BE2C (cell line): ENCODE data around the gene CDC27.

Experiments
- DNase-seq: peaks from one replicate; pipeline ENCODE4 v3.0.0-alpha.2; 2020
- H3K27me3 ChIP-seq: fragments of 250-450 bp; sonication (Bioruptor Pico); 2 replicates; pipeline ENCODE4 v1.5.1; 2020; ENCODE audit warnings: mild to moderate bottlenecking
- H3K36me3 ChIP-seq: fragments of 250-450 bp; sonication (Bioruptor Pico); 2 replicates; pipeline ENCODE4 v1.5.1; 2020; ENCODE audit warnings: mild to moderate bottlenecking
- H3K4me1 ChIP-seq: fragments of 250-450 bp; sonication (Bioruptor Pico); 2 replicates; pipeline ENCODE4 v1.5.1; 2020
- H3K4me3 ChIP-seq: 2 replicates; pipeline ENCODE4 v1.5.1; 2011; ENCODE audit warnings: low read depth, low read length
- H3K9me3 ChIP-seq: fragments of 250-450 bp; sonication (Bioruptor Pico); 2 replicates; pipeline ENCODE4 v1.5.1; 2020
- CTCF ChIP-seq: IDR thresholded peaks from 2 replicates; pipeline ENCODE4 v1.5.1; 2012; ENCODE audit warnings: mild to moderate bottlenecking, low read depth, low read length

Gene CDC27

DNA sequence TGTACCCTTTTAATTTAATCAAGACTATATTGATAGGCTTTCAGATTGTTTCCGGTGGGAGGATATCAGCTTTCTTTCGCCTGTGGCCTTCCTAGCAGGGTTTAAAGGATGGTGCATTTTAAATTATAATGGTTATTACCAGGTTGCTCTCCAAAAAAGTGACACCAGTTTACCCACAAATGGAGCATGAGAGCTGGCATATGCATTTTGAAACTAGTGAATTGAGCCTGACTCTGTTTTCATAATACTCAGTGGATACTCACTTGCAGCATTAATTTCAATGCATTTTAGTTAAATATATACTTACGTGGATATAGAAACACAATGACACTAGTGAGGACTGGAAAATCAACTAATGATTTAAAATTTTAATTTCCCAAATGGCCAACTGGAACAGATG is 25.8 kb upstream of the CDC27 start:
- no peak for DNase-seq
- no peak for TF ChIP-seq CTCF
- peaks cover 12% of the 10 kb centered on the region for H3K4me1 ChIP-seq

DNA sequence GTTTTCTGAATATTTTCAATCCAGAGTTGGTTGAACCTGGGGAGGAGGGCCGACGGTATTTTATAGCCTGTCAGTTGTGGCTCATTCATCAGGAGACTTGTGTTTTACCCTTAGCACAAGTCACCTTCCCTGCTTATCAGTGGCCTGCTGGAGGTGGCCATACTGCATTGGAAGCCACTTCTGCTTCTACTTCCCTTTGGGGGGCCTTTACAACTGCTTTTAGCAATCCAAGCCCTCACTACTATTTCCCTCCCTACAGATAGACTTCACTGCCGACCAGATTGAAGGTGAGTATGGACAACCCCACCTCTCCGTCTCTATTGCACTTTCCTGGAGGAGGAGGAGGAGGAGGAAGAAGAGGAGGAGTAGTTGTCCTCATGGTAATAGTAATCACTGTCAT is 24.4 kb upstream of the CDC27 start:
- no peaks in the 10 kb centered on the region for H3K36me3 ChIP-seq
- no peaks in the 10 kb centered on the region for H3K9me3 ChIP-seq
- no peak for DNase-seq
- no peaks in the 10 kb centered on the region for H3K27me3 ChIP-seq
- no peak overlapping the region for H3K4me3 ChIP-seq
- no peak for TF ChIP-seq CTCF
- H3K4me1 ChIP-seq, result peaks cover 6% of the 10 kb centered on the region; the same call in 1 of the 2 replicates

More for the DNA sequence above, 25.8 kb upstream of the CDC27 start:
- Histone ChIP-seq H3K9me3 (no peaks in the 10 kb centered on the region), H3K4me3 (no peak overlapping the region), H3K27me3 (no peaks in the 10 kb centered on the region), H3K36me3 (no peaks in the 10 kb centered on the region)

GRCh38 chr17:47212458-47212857 is 23.4 kb upstream of the CDC27 start:
- Histone ChIP-seq H3K27me3 (no peaks in the 10 kb centered on the region), H3K4me1 (peaks cover 6% of the 10 kb centered on the region; the same call in 1 of the 2 replicates), H3K9me3 (no peaks in the 10 kb centered on the region), H3K36me3 (no peaks in the 10 kb centered on the region), H3K4me3 (no peak overlapping the region)
- no peak for TF ChIP-seq CTCF
- no peak for DNase-seq

- Histone ChIP-seq H3K4me1 (peaks cover 6% of the 10 kb centered on the region; the same call in 1 of the 2 replicates), H3K27me3 (no peaks in the 10 kb centered on the region), H3K9me3 (no peaks in the 10 kb centered on the region), H3K36me3 (no peaks in the 10 kb centered on the region), H3K4me3 (no peak overlapping the region)
- DNase-seq, result no peak
- no peak for TF ChIP-seq CTCF
Observed at GRCh38 chr17:47210779-47211178, 21.7 kb upstream of the CDC27 start.

DNA sequence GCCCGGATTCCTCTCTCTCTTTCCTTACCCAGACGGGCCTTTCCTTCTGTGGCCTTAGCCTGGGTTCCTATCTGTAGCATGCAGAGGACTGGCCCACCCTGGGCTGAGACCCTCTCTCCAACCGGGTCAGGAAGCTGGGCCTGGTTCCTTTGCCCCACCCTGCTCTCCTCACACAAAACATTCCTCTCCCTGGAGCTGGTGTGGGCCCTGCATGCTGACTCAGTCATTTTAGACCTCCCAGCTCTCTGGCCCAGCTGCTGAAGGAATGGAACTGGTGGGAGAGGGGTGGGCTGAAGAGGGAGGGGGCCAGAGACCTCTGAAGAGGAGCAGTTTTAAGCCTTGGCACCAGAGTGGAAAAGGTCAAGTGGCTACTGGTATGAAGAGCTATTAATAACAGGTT is 21.0 kb upstream of the CDC27 start:
- Histone ChIP-seq H3K9me3 (no peaks in the 10 kb centered on the region), H3K36me3 (no peaks in the 10 kb centered on the region), H3K27me3 (no peaks in the 10 kb centered on the region), H3K4me1 (peaks cover 2% of the 10 kb centered on the region; the same call in 1 of the 2 replicates), H3K4me3 (no peak overlapping the region)
- no peak for TF ChIP-seq CTCF
- no peak for DNase-seq

DNA sequence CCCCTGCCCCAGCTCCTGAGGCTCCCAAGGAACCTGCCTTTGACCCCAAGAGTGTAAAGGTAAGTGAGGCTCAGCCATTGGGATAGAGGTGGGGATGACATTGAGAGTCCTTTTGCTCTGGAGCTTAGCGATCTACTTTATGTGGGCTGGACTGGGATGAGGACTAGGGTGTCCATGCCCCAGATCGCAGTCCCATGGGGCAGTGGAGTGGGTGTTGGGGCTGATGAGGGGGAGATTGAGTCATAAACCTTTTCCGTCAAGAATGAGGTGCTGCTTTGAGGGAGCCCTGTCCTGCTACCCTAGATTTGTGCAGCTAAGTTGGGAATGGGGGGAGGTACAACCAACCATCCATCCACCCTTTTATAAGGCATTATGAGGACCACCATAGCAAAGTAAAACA is 20.4 kb upstream of the CDC27 start:
- TF ChIP-seq CTCF, result no peak
- no peak for DNase-seq
- no peaks in the 10 kb centered on the region for H3K9me3 ChIP-seq
- H3K4me1 ChIP-seq, result no peaks in the 10 kb centered on the region
- no peak overlapping the region for H3K4me3 ChIP-seq
- H3K27me3 ChIP-seq, result no peaks in the 10 kb centered on the region
- H3K36me3 ChIP-seq, result no peaks in the 10 kb centered on the region
